Peyer's patch (tissue), 4 donors: Measurements from ENCODE around the gene TMC1. TPM values are rescaled to one million over a fixed set of nuclear protein-coding genes. Genes with fewer than 3 reads are reported as not detected.

Experiments used
- DNase-seq, 3 donors: peaks; one replicate each; pipeline ENCODE4 v3.0.0-alpha.2; 2017 to 2019
- H3K27ac ChIP-seq, 4 donors: fragments of 200-600 bp; sonication (generic); one replicate each; pipeline ENCODE4 v1.5.1; 2016 to 2019
- H3K27me3 ChIP-seq, 2 donors: fragments of 200-600 bp; sonication (generic); one replicate each; pipeline ENCODE4 v1.5.1; 2019
- H3K36me3 ChIP-seq, 3 donors: fragments of 200-600 bp; sonication (generic); one replicate each; pipeline ENCODE4 v1.5.1; 2016 to 2019
- H3K4me1 ChIP-seq, 4 donors: fragments of 200-600 bp; sonication (generic); one replicate each; pipeline ENCODE4 v1.5.1; 2016 to 2019
- H3K4me3 ChIP-seq, 4 donors: fragments of 200-600 bp; sonication (generic); 1 replicate in 3 of 4; 2 replicates in 1 of 4; pipeline ENCODE4 v1.5.1; 2016 to 2019; ENCODE audit warnings: mild to moderate bottlenecking in 1 of 4
- H3K9me3 ChIP-seq, 4 donors: fragments of 200-600 bp; sonication (generic); one replicate each; pipeline ENCODE4 v1.5.1; 2016 to 2019; ENCODE audit warnings: mild to moderate bottlenecking in 1 of 4
- CTCF ChIP-seq, 6 experiments: fragments of 450-650 bp in 4 of 6; fragments of 200-600 bp in 2 of 6; sonication (generic) in 1 of 6; IDR thresholded peaks; one replicate each; pipeline ENCODE4 v1.5.1; 2017 to 2019; ENCODE audit warnings: antibody characterized with exemption in 6 of 6, mild to moderate bottlenecking in 3 of 6, moderate library complexity in 1 of 6
- POLR2A ChIP-seq, 2 donors: fragments of 450-650 bp; IDR thresholded peaks; one replicate each; pipeline ENCODE4 v1.5.1; 2017; ENCODE audit warnings: antibody characterized with exemption in 2 of 2, mild to moderate bottlenecking in 2 of 2, moderate library complexity in 2 of 2
- total RNA-seq, 4 donors: library from RNA; depleted of rRNA; stranded (reverse); fragments of >200 nt; gene quantifications; one replicate each; pipeline ENCODE4 v1.1.0, GENCODE V29; 2016

The TMC1 gene
- total RNA-seq, 4 donors from 2014 or later, result not detected

GRCh38 chr9:72704688-72705375 lies 183.4 kb downstream of the TMC1 start:
- no peak for DNase-seq
- no peak overlapping the region for H3K4me3 ChIP-seq
- H3K4me1 ChIP-seq, result no peaks in the 10 kb centered on the region
- no peaks in the 10 kb centered on the region for H3K9me3 ChIP-seq
- H3K27me3 ChIP-seq, result no peaks in the 10 kb centered on the region
- no peaks in the 10 kb centered on the region for H3K36me3 ChIP-seq
- no peak overlapping the region for H3K27ac ChIP-seq
- TF ChIP-seq POLR2A (IDR thresholded peaks at IDR 0.05), result no peak
- TF ChIP-seq CTCF (IDR thresholded peaks at IDR 0.05), result no peak

- H3K27me3 ChIP-seq, result no peaks in the 10 kb centered on the region
- H3K36me3 ChIP-seq, result no peaks in the 10 kb centered on the region
- no peaks in the 10 kb centered on the region for H3K4me1 ChIP-seq
- no peak for DNase-seq
- no peaks in the 10 kb centered on the region for H3K9me3 ChIP-seq
- no peak overlapping the region for H3K27ac ChIP-seq
- TF ChIP-seq POLR2A (IDR thresholded peaks at IDR 0.05) (no peak), CTCF (IDR thresholded peaks at IDR 0.05) (no peak)
- H3K4me3 ChIP-seq, result no peak overlapping the region
These were observed 197.1 kb downstream of the TMC1 start for GRCh38 chr9:72718503-72718902.

GRCh38 chr9:72721067-72721466 lies 199.7 kb downstream of the TMC1 start:
- Histone ChIP-seq H3K4me3 (no peak overlapping the region), H3K9me3 (no peaks in the 10 kb centered on the region), H3K27ac (no peak overlapping the region), H3K4me1 (no peaks in the 10 kb centered on the region), H3K36me3 (no peaks in the 10 kb centered on the region), H3K27me3 (no peaks in the 10 kb centered on the region)
- TF ChIP-seq POLR2A (IDR thresholded peaks at IDR 0.05) (no peak), CTCF (IDR thresholded peaks at IDR 0.05) (no peak)
- no peak for DNase-seq

GRCh38 chr9:72726947-72727346 lies 205.5 kb downstream of the TMC1 start:
- H3K36me3 ChIP-seq, result no peaks in the 10 kb centered on the region
- no peak for TF ChIP-seq POLR2A (IDR thresholded peaks at IDR 0.05)
- TF ChIP-seq CTCF (IDR thresholded peaks at IDR 0.05), result no peak
- H3K4me3 ChIP-seq, result no peak overlapping the region
- no peaks in the 10 kb centered on the region for H3K4me1 ChIP-seq
- H3K27me3 ChIP-seq, result no peaks in the 10 kb centered on the region
- no peaks in the 10 kb centered on the region for H3K9me3 ChIP-seq
- H3K27ac ChIP-seq, result no peak overlapping the region
- DNase-seq, result no peak

- Histone ChIP-seq H3K9me3 (no peaks in the 10 kb centered on the region), H3K4me3 (no peak overlapping the region), H3K36me3 (no peaks in the 10 kb centered on the region), H3K4me1 (no peaks in the 10 kb centered on the region), H3K27me3 (no peaks in the 10 kb centered on the region), H3K27ac (no peak overlapping the region)
- DNase-seq, result no peak
- TF ChIP-seq POLR2A (IDR thresholded peaks at IDR 0.05) (no peak), CTCF (IDR thresholded peaks at IDR 0.05) (no peak)
These were observed 206.8 kb downstream of the TMC1 start for GRCh38 chr9:72728031-72728770.
